GM10248 (cell line): ENCODE measurements around the gene DNAJB4.

Source experiments
- CTCF ChIA-PET: fragments of 300-600 bp; sonication (Branson Sonifier 250); formaldehyde crosslinking; extraction: SDS; loops from one replicate; lab custom pipeline; 2021; ENCODE audit warnings: antibody characterized with exemption; lab: Yijun Ruan, JAX
- POLR2A ChIA-PET: fragments of 350-650 bp; sonication (Branson Sonifier 250); formaldehyde crosslinking; extraction: SDS; loops from one replicate; lab custom pipeline; 2020; ENCODE audit warnings: antibody characterized with exemption; lab: Yijun Ruan, JAX
- DNase-seq: peaks from one replicate; pipeline ENCODE4 v3.0.0; 2012; ENCODE audit errors: extremely low spot score
- TF ChIP-seq, protein P1 (sequence below): IDR thresholded peaks from 2 replicates; pipeline ENCODE4 v1.5.1; 2012; ENCODE audit warnings: mild to moderate bottlenecking, low read depth; ENCODE audit errors: extremely low read depth, missing control alignments, control extremely low read depth

The DNAJB4 gene

DNA sequence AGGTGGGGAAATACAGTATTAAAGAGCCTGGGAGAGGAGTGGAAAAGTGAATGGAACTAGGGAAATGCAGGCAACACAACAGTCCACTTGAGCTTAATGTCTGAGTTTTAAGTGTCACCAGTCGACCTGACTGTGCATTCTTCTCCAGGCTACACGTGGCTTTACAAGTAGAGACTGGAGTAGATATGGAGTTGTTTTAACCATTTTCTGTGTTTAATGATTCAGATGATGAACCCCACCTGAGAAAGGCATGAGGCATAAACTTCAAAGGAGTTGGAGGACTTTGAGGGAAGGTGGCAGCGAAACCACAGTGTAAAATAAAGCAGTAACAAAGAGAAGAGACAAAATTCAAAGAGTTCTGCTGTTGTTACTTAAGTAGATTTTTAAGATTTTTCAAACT is 38.4 kb upstream of the DNAJB4 start:
- TF ChIP-seq, protein P1, sequence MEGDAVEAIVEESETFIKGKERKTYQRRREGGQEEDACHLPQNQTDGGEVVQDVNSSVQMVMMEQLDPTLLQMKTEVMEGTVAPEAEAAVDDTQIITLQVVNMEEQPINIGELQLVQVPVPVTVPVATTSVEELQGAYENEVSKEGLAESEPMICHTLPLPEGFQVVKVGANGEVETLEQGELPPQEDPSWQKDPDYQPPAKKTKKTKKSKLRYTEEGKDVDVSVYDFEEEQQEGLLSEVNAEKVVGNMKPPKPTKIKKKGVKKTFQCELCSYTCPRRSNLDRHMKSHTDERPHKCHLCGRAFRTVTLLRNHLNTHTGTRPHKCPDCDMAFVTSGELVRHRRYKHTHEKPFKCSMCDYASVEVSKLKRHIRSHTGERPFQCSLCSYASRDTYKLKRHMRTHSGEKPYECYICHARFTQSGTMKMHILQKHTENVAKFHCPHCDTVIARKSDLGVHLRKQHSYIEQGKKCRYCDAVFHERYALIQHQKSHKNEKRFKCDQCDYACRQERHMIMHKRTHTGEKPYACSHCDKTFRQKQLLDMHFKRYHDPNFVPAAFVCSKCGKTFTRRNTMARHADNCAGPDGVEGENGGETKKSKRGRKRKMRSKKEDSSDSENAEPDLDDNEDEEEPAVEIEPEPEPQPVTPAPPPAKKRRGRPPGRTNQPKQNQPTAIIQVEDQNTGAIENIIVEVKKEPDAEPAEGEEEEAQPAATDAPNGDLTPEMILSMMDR: no peak
- DNase-seq: no peak
- POLR2A ChIA-PET: interaction anchor here (2.3 kb wide), 1 partner anchor 12 kb away, joined by 9 read pairs; the partner anchor contains the start of gene FUBP1
- CTCF ChIA-PET: interaction anchor here (1.8 to 4.6 kb wide), 3 partner anchors 11 to 149 kb away, joined by 4 to 26 read pairs (median 9); partner anchors contain the start of gene FUBP1

- ChIA-PET POLR2A (interaction anchor here (0.5 to 1.0 kb wide), 3 partner anchors 11 to 201 kb away, joined by 3 read pairs; no protein-coding TSS in a partner anchor), CTCF (no interaction called here)
- TF ChIP-seq, protein P1: no peak
- no peak for DNase-seq
Measured at GRCh38 chr1:77970192-77970591, 34.5 kb upstream of the DNAJB4 start.

DNA sequence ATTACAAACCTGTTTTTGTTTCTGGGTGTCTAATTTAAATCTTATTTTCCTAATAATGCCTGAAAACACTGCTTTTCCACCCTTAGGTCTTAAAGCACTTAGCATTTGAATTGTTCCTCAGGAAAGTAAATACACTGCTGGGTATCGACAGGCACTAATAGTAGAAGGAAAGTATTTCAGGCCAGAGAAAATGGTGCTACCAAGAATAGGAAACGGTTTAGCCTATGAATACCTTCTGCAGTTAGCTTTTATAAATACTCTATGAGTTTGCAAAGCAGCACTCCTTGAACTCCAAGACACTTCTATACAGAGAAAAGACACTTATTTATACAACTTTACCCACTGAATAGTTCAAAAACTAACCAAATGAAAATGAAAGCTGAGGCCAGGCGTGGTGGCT is 32.7 kb upstream of the DNAJB4 start:
- TF ChIP-seq, protein P1: no peak
- ChIA-PET CTCF (interaction anchor here (2.4 kb wide), 1 partner anchor 16 kb away, joined by 7 read pairs; no protein-coding TSS in a partner anchor), POLR2A (interaction anchor here (1.9 kb wide), 1 partner anchor 32 kb away, joined by 6 read pairs; the partner anchor contains the start of gene DNAJB4)
- DNase-seq: no peak

DNA sequence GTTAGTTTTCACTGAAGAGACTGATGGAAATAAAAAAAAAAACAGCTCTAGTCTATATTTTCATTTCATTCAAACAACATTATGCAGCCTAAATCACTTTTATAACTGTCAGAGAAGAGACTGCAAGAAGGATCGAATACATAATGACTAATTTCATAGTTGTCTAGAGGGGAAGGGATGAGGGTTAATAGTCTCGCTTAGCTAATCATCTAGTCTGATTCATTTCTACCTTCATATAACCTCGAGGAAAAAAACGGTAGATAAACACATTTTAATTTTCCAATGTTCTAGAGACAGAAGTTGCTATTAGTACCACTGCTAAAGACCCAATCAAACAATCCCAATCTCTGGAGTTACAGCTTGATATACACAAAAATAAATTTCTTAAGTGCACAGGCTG is 29.4 kb upstream of the DNAJB4 start:
- ChIA-PET CTCF (interaction anchor here (1.1 to 8.2 kb wide), 2 partner anchors 24 to 139 kb away, joined by 3 to 117 read pairs; partner anchors contain the start of gene DNAJB4), POLR2A (interaction anchor here (0.9 to 1.3 kb wide), 2 partner anchors 16 to 29 kb away, joined by 3 to 12 read pairs; partner anchors contain the start of gene DNAJB4)
- TF ChIP-seq, protein P1: no peak
- DNase-seq: no peak

GRCh38 chr1:77975907-77976306 is 28.8 kb upstream of the DNAJB4 start:
- DNase-seq: no peak
- TF ChIP-seq, protein P1: no peak
- ChIA-PET POLR2A (interaction anchor here (0.9 to 1.3 kb wide), 3 partner anchors 11 to 28 kb away, joined by 3 to 12 read pairs (median 3); partner anchors contain the start of gene DNAJB4), CTCF (interaction anchor here (1.1 to 8.2 kb wide), 2 partner anchors 24 to 139 kb away, joined by 3 to 117 read pairs; partner anchors contain the start of gene DNAJB4)

DNA sequence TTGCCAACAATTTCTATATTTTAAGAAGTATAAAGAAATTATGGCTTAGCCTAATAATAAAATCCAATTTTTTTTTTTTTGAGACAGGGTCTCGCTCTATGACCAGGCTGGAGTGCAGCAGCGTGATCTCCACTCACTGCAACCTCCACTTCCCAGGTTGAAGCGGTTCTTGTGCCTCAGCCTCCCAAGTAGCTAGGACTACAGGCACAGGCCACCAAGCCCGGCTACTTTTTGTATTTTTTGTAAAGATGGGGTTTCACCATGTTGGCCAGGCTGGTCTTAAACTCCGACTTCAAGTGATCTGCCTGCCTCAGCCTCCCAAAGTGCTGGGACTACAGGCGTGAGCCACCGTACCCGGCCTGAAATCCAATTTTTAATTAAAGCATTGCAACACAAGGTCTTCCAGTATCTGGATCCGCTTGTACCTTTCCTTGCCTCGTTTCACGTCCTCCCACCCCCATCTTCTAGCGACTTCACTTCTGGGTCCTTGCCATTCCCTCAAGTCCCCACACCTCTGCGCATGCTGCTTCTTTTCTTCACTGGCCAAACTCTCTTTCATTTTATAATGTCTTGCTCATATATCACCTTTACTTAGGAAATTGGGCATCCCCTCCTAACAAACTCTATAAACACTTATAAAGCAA is 28.2 kb upstream of the DNAJB4 start:
- CTCF ChIA-PET: interaction anchor here (1.1 to 8.2 kb wide), 2 partner anchors 23 to 138 kb away, joined by 3 to 117 read pairs; partner anchors contain the start of gene DNAJB4

More for the DNA sequence above, 28.2 kb upstream of the DNAJB4 start:
- no peak for DNase-seq
- POLR2A ChIA-PET: interaction anchor here (0.9 to 6.1 kb wide), 2 partner anchors 11 to 28 kb away, joined by 3 to 146 read pairs; partner anchors contain the start of gene DNAJB4
- TF ChIP-seq, protein P1: no peak
